Lung microvascular endothelial cell (primary cell): ENCODE measurements around the gene MEGF8. TPM values are rescaled to one million over a fixed set of nuclear protein-coding genes. Genes with fewer than 3 reads are reported as not detected.
"Not testable (repeated sequence)": the region's sequence is repeated elsewhere in the genome, so short reads cannot be mapped to it uniquely, and the experiment has no call there.

Experiments used
- DNase-seq, 2 donors: peaks; one replicate each; pipeline versions ENCODE4 v3.0.0 to v3.0.0-alpha.2; 2010; ENCODE audit warnings: low read depth in 2 of 2
- total RNA-seq: library from RNA; depleted of rRNA; stranded (reverse); fragments of >200 nt; gene quantifications from 2 replicates; pipeline ENCODE4 v1.2.1, GENCODE V29; 2014

The MEGF8 gene
- total RNA-seq, 1 donor from 2014 or later = 25.0 TPM

GRCh38 chr19:42309686-42310085 lies 15.7 kb upstream of the MEGF8 start:
- no peak for DNase-seq

- no peak for DNase-seq
Measured at GRCh38 chr19:42311657-42312056, 13.8 kb upstream of the MEGF8 start.

GRCh38 chr19:42312370-42312769 lies 13.1 kb upstream of the MEGF8 start:
- DNase-seq = no peak

- DNase-seq = peak; percentile 50 to 57
Measured at GRCh38 chr19:42313096-42313839, 12.2 kb upstream of the MEGF8 start, which contains the start of gene TMEM145. TMEM145 (plus strand) TSS chr19:42313309; CDS start chr19:42313377, 68 bp downstream.

- no peak for DNase-seq
Measured at GRCh38 chr19:42313840-42314755, 11.3 kb upstream of the MEGF8 start.

GRCh38 chr19:42315024-42315423 lies 10.4 kb upstream of the MEGF8 start:
- no peak for DNase-seq

- DNase-seq = no peak
Measured at GRCh38 chr19:42316223-42317211, 8.9 kb upstream of the MEGF8 start.

GRCh38 chr19:42317535-42317934 lies 7.9 kb upstream of the MEGF8 start:
- no peak for DNase-seq

GRCh38 chr19:42322305-42322704 lies 3.1 kb upstream of the MEGF8 start:
- DNase-seq = no peak

- DNase-seq = no peak
Measured at GRCh38 chr19:42323473-42323851, 2.0 kb upstream of the MEGF8 start.

GRCh38 chr19:42323852-42324654 lies 1.4 kb upstream of the MEGF8 start:
- DNase-seq = no peak

GRCh38 chr19:42324655-42325307 lies 654 bp upstream of the MEGF8 start:
- DNase-seq = no peak

GRCh38 chr19:42325896-42326771 lies 699 bp downstream of the MEGF8 start:
- DNase-seq = peak; percentile 17 to 23

- DNase-seq = no peak
Measured at GRCh38 chr19:42326969-42327368, 1.5 kb downstream of the MEGF8 start.

GRCh38 chr19:42327381-42327780 lies 1.9 kb downstream of the MEGF8 start:
- no peak for DNase-seq

- no peak for DNase-seq
Measured at GRCh38 chr19:42328106-42328505, 2.7 kb downstream of the MEGF8 start.

GRCh38 chr19:42328854-42329253 lies 3.4 kb downstream of the MEGF8 start:
- DNase-seq = no peak

GRCh38 chr19:42330241-42330711 lies 4.8 kb downstream of the MEGF8 start:
- no peak for DNase-seq

- DNase-seq = not testable (repeated sequence)
Measured at GRCh38 chr19:42331333-42331732, 5.9 kb downstream of the MEGF8 start.
